Aorta (tissue), 5 donors: Measurements from ENCODE around the gene CSN2. TPM values are rescaled to one million over a fixed set of nuclear protein-coding genes. Genes with fewer than 3 reads are reported as not detected.
A peak's percentile ranks its signal among the peaks of the same experiment; 100 is the strongest.
"Not testable (repeated sequence)": the region's sequence is repeated elsewhere in the genome, so short reads cannot be mapped to it uniquely, and the experiment has no call there.

Source experiments
- ATAC-seq: fragments of 200-7000 bp; cut with Tn5 transposase; one replicate; pipeline ENCODE4 v1.9.1; 2022; ENCODE audit warnings: moderate library complexity; ENCODE audit not compliant: low FRiP score
- DNase-seq, 2 donors: peaks; one replicate each; pipeline ENCODE4 v3.0.0-alpha.2; 2020
- H3K27ac ChIP-seq, 2 donors: one replicate each; pipeline ENCODE4 v1.5.1; 2013; ENCODE audit warnings: low read length in 2 of 2, mild to moderate bottlenecking in 2 of 2, moderate library complexity in 2 of 2, control low read depth in 1 of 2, inconsistent platforms in 1 of 2, low read depth in 1 of 2
- H3K27me3 ChIP-seq, 2 donors: one replicate each; pipeline ENCODE4 v1.6.1; 2013; ENCODE audit warnings: control low read depth in 1 of 2, low read length in 1 of 2, mild to moderate bottlenecking in 1 of 2, moderate library complexity in 1 of 2; ENCODE audit not compliant: insufficient read depth in 2 of 2, control insufficient read depth in 1 of 2
- H3K36me3 ChIP-seq, 2 donors: one replicate each; pipeline ENCODE4 v1.6.1; 2013; ENCODE audit warnings: control low read depth in 1 of 2, low read length in 1 of 2, mild to moderate bottlenecking in 1 of 2; ENCODE audit not compliant: insufficient read depth in 2 of 2, control insufficient read depth in 1 of 2
- H3K4me1 ChIP-seq, 2 donors: one replicate each; pipeline ENCODE4 v1.6.1; 2013; ENCODE audit warnings: low read length in 2 of 2, control low read depth in 1 of 2, mild to moderate bottlenecking in 1 of 2, moderate library complexity in 1 of 2; ENCODE audit not compliant: insufficient read depth in 2 of 2, control insufficient read depth in 1 of 2
- H3K4me3 ChIP-seq, 2 donors: one replicate each; pipeline ENCODE4 v1.5.1; 2013; ENCODE audit warnings: low read length in 2 of 2, control low read depth in 1 of 2, mild to moderate bottlenecking in 1 of 2
- H3K9me3 ChIP-seq: one replicate; pipeline ENCODE4 v1.6.1; 2013; ENCODE audit warnings: mild to moderate bottlenecking, low read length; ENCODE audit not compliant: control insufficient read depth
- WGBS, 2 donors: extraction: QIAGEN DNeasy Blood & Tissue Kit; methylation state at CpG; one replicate each; pipeline ENCODE4 v1.1.7; 2013; 5-methylcytosine and 5-hydroxymethylcytosine counted together
- intact Hi-C, 2 donors: fragments of 100-400 bp; cut with DNase I; formaldehyde crosslinking; loops; one replicate each; pipeline versions ENCODE4 v1.14.2 to v1.15.0; 2022
- polyA plus RNA-seq, 2 donors: library from polyadenylated mRNA; stranded (reverse); fragments of 200-250 nt; gene quantifications; one replicate each; pipeline ENCODE4 v1.2.3, GENCODE V29; 2013
- total RNA-seq, 2 donors: library from RNA; stranded (reverse); fragmentation: NEBNext Ultra II Directional; extraction: Animal tissue kit (Norgen Biotek cat#: 25700); gene quantifications; one replicate each; pipeline ENCODE4 v1.2.1, GENCODE V29; 2021
- donor health status: healthy with polysubstance abuse.
- donor health status: Bipolar disorder and iron deficiency.
- donor health status: DM: no; HTN: no; CAD: no.
- donor health status: DM: no; HTN: no; CAD: no.
- donor health status: DM: yes; HTN: yes; CAD: no.

CSN2 gene
- total and polyA plus RNA-seq, 4 donors = not detected

GRCh38 chr4:69923782-69924410 lies 41.6 kb downstream of the CSN2 start:
- ATAC-seq, H3K36me3 ChIP-seq, intact Hi-C loops: not testable (repeated sequence)

GRCh38 chr4:69920874-69921273 lies 44.7 kb downstream of the CSN2 start:
- H3K27me3 ChIP-seq = peaks cover 0 to 4% of the 10 kb centered on the region in 2 donors
- ATAC-seq (no peak), DNase-seq (no peak)
- intact Hi-C loops = no loop called here
- H3K4me1 ChIP-seq = no peaks in the 10 kb centered on the region
- no peak overlapping the region for H3K27ac ChIP-seq
- H3K4me3 ChIP-seq = no peak overlapping the region
- WGBS, 2 donors = 46 to 54% methylated on average over 4 of the region's 4 CpGs
- H3K9me3 ChIP-seq = no peaks in the 10 kb centered on the region
- H3K36me3 ChIP-seq = no peaks in the 10 kb centered on the region

More at GRCh38 chr4:69923782-69924410, 41.6 kb downstream of the CSN2 start:
- peak in 1 of 2 donors; percentile 41 for DNase-seq
- not testable (repeated sequence) for H3K4me1 ChIP-seq, H3K27ac ChIP-seq, H3K9me3 ChIP-seq, H3K4me3 ChIP-seq, H3K27me3 ChIP-seq
- 93 to 94% methylated on average over 33 of the region's 33 CpGs for WGBS, 2 donors

GRCh38 chr4:69910016-69910782 lies 55.3 kb downstream of the CSN2 start:
- WGBS, 2 donors = 32 to 38% methylated on average over 2 of the region's 2 CpGs
- Histone ChIP-seq H3K4me3 (no peak overlapping the region), H3K27me3 (no peaks in the 10 kb centered on the region), H3K36me3 (no peaks in the 10 kb centered on the region), H3K27ac (no peak overlapping the region), H3K9me3 (no peaks in the 10 kb centered on the region), H3K4me1 (no peaks in the 10 kb centered on the region)
- DNase-seq = no peak
- no peak for ATAC-seq
- intact Hi-C loops = no loop called here

- Histone ChIP-seq H3K36me3 (no peaks in the 10 kb centered on the region), H3K4me1 (no peaks in the 10 kb centered on the region), H3K4me3 (no peak overlapping the region), H3K9me3 (no peaks in the 10 kb centered on the region), H3K27ac (no peak overlapping the region), H3K27me3 (no peaks in the 10 kb centered on the region)
- WGBS, 2 donors = 93 to 95% methylated on average over 4 of the region's 4 CpGs
- intact Hi-C loops = no loop called here
- ATAC-seq (no peak), DNase-seq (no peak)
Observed at GRCh38 chr4:69909195-69909594, 56.3 kb downstream of the CSN2 start.

- no peak overlapping the region for H3K27ac ChIP-seq
- intact Hi-C loops = no loop called here
Observed at GRCh38 chr4:69907151-69907550, 58.4 kb downstream of the CSN2 start.

More at GRCh38 chr4:69907151-69907550, 58.4 kb downstream of the CSN2 start:
- no peaks in the 10 kb centered on the region for H3K27me3 ChIP-seq
- ATAC-seq (no peak), DNase-seq (no peak)
- no peaks in the 10 kb centered on the region for H3K36me3 ChIP-seq
- H3K9me3 ChIP-seq = no peaks in the 10 kb centered on the region
- 18 to 23% methylated on average over 1 of the region's 1 CpG for WGBS, 2 donors
- no peaks in the 10 kb centered on the region for H3K4me1 ChIP-seq
- H3K4me3 ChIP-seq = no peak overlapping the region

Other genes with a start within 250 kb of the CSN2 start
- gene SULT1B1, start 205.1 kb downstream of the CSN2 start, total RNA-seq = 1 to 10 TPM; 2.2 to 2.4 TPM
- 10 to 100 TPM in 1 of 2 donors, under 1 TPM in 1; 0.38 to 15.7 TPM for gene SULT1B1, start 205.1 kb downstream of the CSN2 start, polyA plus RNA-seq
- gene SULT1E1, start 105.6 kb downstream of the CSN2 start, total RNA-seq = not detected
- gene SULT1E1, start 105.6 kb downstream of the CSN2 start, polyA plus RNA-seq = 1 to 10 TPM in 1 of 2 donors, not detected in 1; 5.5 TPM
- 1 to 10 TPM in 1 of 2 donors, not detected in 1; 2.1 TPM for gene CSN1S1, start 34.7 kb downstream of the CSN2 start, total RNA-seq
- gene CSN1S1, start 34.7 kb downstream of the CSN2 start, polyA plus RNA-seq = not detected
- gene STATH, start 30.2 kb upstream of the CSN2 start, total RNA-seq = not detected
- not detected for gene STATH, start 30.2 kb upstream of the CSN2 start, polyA plus RNA-seq
- not detected for gene HTN3, start 62.7 kb upstream of the CSN2 start, total RNA-seq
- not detected for gene HTN3, start 62.7 kb upstream of the CSN2 start, polyA plus RNA-seq
- not detected for gene HTN1, start 84.7 kb upstream of the CSN2 start, total RNA-seq
- not detected for gene HTN1, start 84.7 kb upstream of the CSN2 start, polyA plus RNA-seq
- not detected for gene PRR27, start 188.5 kb upstream of the CSN2 start, total RNA-seq
- not detected for gene PRR27, start 188.5 kb upstream of the CSN2 start, polyA plus RNA-seq
- gene ODAM, start 230.0 kb upstream of the CSN2 start, total RNA-seq = not detected
- gene ODAM, start 230.0 kb upstream of the CSN2 start, polyA plus RNA-seq = not detected